GM21619 (cell line): ENCODE measurements around the gene HDHD3.
"Not testable (repeated sequence)": the region's sequence is repeated elsewhere in the genome, so short reads cannot be mapped to it uniquely, and the experiment has no call there.

Experiments used
- ATAC-seq: cut with Tn5 transposase; IDR thresholded peaks from one replicate; pipeline ENCODE4 v1.9.1; 2021; ENCODE audit not compliant: unreplicated experiment

HDHD3 gene

GRCh38 chr9:113376634-113377567 is at the start of gene HDHD3:
HDHD3 (minus strand) TSS chr9:113376986; CDS start chr9:113374354, 2,632 bp downstream.
- peak; percentile 71 for ATAC-seq

- no peak for ATAC-seq
Measured at GRCh38 chr9:113425072-113425471, 48.3 kb upstream of the HDHD3 start.

GRCh38 chr9:113421726-113422125 is 44.9 kb upstream of the HDHD3 start:
- no peak for ATAC-seq

GRCh38 chr9:113417370-113417769 is 40.6 kb upstream of the HDHD3 start:
- ATAC-seq, result no peak

GRCh38 chr9:113416149-113416721 is 39.4 kb upstream of the HDHD3 start:
- peak; percentile 98 for ATAC-seq

GRCh38 chr9:113410207-113410864 is 33.5 kb upstream of the HDHD3 start, which contains the start of the genes C9orf43 and POLE3:
C9orf43 (plus strand) TSS chr9:113410747; CDS start chr9:113413494, 2,747 bp downstream.
POLE3 (minus strand) TSS chr9:113410675; CDS start chr9:113410293, 382 bp downstream.
- peak; percentile 92 for ATAC-seq

- ATAC-seq, result peak; percentile 8
Measured at GRCh38 chr9:113409883-113410206, 33.1 kb upstream of the HDHD3 start.

GRCh38 chr9:113409481-113409880 is 32.7 kb upstream of the HDHD3 start:
- ATAC-seq, result no peak

GRCh38 chr9:113406873-113407511 is 30.2 kb upstream of the HDHD3 start:
- ATAC-seq, result peak; percentile 34

- not testable (repeated sequence) for ATAC-seq
Measured at GRCh38 chr9:113406353-113406752, 29.6 kb upstream of the HDHD3 start.

- no peak for ATAC-seq
Measured at GRCh38 chr9:113403646-113404045, 26.9 kb upstream of the HDHD3 start.

- ATAC-seq, result peak; percentile 97
Measured at GRCh38 chr9:113401027-113401792, 24.4 kb upstream of the HDHD3 start, which contains the start of gene ALAD. ALAD (minus strand) TSS chr9:113401284; CDS start chr9:113393559, 7,725 bp downstream.

GRCh38 chr9:113399646-113400200 is 22.9 kb upstream of the HDHD3 start:
- no peak for ATAC-seq

- ATAC-seq, result no peak
Measured at GRCh38 chr9:113398796-113399195, 22.0 kb upstream of the HDHD3 start.

- ATAC-seq, result no peak
Measured at GRCh38 chr9:113397203-113397631, 20.4 kb upstream of the HDHD3 start.

- no peak for ATAC-seq
Measured at GRCh38 chr9:113395000-113395861, 18.4 kb upstream of the HDHD3 start.

- ATAC-seq, result no peak
Measured at GRCh38 chr9:113393281-113393680, 16.5 kb upstream of the HDHD3 start.

GRCh38 chr9:113391917-113392316 is 15.1 kb upstream of the HDHD3 start:
- no peak for ATAC-seq
